Suprapubic skin (tissue), 4 donors: ENCODE measurements around the gene MED26. TPM values are rescaled to one million over a fixed set of nuclear protein-coding genes. Genes with fewer than 3 reads are reported as not detected.

Experiments used
- DNase-seq, 2 donors: peaks; one replicate each; pipeline ENCODE4 v3.0.0-alpha.2; 2019; ENCODE audit warnings: low spot score in 2 of 2
- H3K27ac ChIP-seq: fragments of 200-600 bp; sonication (generic); one replicate; pipeline ENCODE4 v1.5.1; 2019
- H3K27me3 ChIP-seq: fragments of 200-600 bp; sonication (generic); one replicate; pipeline ENCODE4 v1.5.1; 2019
- H3K36me3 ChIP-seq: fragments of 200-600 bp; sonication (generic); one replicate; pipeline ENCODE4 v1.5.1; 2019
- H3K4me1 ChIP-seq: fragments of 200-600 bp; sonication (generic); one replicate; pipeline ENCODE4 v1.5.1; 2019
- H3K4me3 ChIP-seq: fragments of 200-600 bp; sonication (generic); one replicate; pipeline ENCODE4 v1.5.1; 2019; ENCODE audit warnings: mild to moderate bottlenecking
- H3K9me3 ChIP-seq: fragments of 200-600 bp; sonication (generic); one replicate; pipeline ENCODE4 v1.5.1; 2019
- EP300 ChIP-seq: sonication (generic); formaldehyde crosslinking; IDR thresholded peaks from one replicate; pipeline ENCODE4 v1.6.1; 2017; ENCODE audit warnings: antibody characterized with exemption
- POLR2A ChIP-seq, 2 donors: fragments of 450-650 bp; IDR thresholded peaks; one replicate each; pipeline ENCODE4 v1.6.1; 2017; ENCODE audit warnings: antibody characterized with exemption in 2 of 2, mild to moderate bottlenecking in 2 of 2, moderate library complexity in 2 of 2
- POLR2AphosphoS5 ChIP-seq, 3 donors: sonication (generic); formaldehyde crosslinking; IDR thresholded peaks; one replicate each; pipeline ENCODE4 v1.6.1; 2017; ENCODE audit warnings: antibody characterized with exemption in 3 of 3
- WGBS: methylation state at CpG from one replicate; pipeline ENCODE4 v1.1.5; 2018; 5-methylcytosine and 5-hydroxymethylcytosine counted together
- total RNA-seq, 4 donors: library from RNA; depleted of rRNA; stranded (reverse); fragments of >200 nt; gene quantifications; one replicate each; pipeline ENCODE4 v1.1.0, GENCODE V29; 2016
- TF ChIP-seq, protein P1 (sequence below), 2 donors: fragments of 200-600 bp in 1 of 2; fragments of 450-650 bp in 1 of 2; sonication (generic) in 1 of 2; IDR thresholded peaks; one replicate each; pipeline ENCODE4 v1.5.1; 2016 to 2019; ENCODE audit warnings: antibody characterized with exemption in 2 of 2, mild to moderate bottlenecking in 1 of 2, moderate library complexity in 1 of 2

Gene MED26
- total RNA-seq, 4 donors from 2014 or later: 13.1 to 15.4 (median 14.6) TPM

DNA sequence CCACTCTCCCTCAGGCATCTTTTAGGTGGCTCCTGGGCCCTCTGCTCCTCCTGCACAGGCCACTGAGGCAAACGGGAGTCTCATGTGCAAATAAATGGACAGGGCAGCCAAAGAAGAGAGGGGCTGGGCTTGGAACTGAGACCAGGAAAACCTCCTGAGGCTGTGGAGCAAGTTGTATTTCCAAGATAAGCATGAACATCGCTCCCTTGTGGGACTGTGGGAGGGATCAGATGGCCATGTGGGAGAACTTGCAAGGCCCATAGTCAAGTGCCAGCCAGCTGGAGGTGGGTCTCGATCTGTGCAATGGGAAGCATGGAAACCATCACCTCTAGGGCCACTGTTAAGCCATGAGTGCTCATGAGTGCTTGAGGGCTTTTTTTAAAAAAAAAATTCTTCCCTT is 24.9 kb downstream of the MED26 start:
- Histone ChIP-seq H3K4me1 (peaks cover 26% of the 10 kb centered on the region), H3K27ac (no peak overlapping the region), H3K27me3 (no peaks in the 10 kb centered on the region), H3K9me3 (no peaks in the 10 kb centered on the region), H3K36me3 (peaks cover 2% of the 10 kb centered on the region), H3K4me3 (no peak overlapping the region)
- 52% methylated on average over 3 of the region's 3 CpGs for WGBS
- no peak for DNase-seq
- TF ChIP-seq, protein P1, sequence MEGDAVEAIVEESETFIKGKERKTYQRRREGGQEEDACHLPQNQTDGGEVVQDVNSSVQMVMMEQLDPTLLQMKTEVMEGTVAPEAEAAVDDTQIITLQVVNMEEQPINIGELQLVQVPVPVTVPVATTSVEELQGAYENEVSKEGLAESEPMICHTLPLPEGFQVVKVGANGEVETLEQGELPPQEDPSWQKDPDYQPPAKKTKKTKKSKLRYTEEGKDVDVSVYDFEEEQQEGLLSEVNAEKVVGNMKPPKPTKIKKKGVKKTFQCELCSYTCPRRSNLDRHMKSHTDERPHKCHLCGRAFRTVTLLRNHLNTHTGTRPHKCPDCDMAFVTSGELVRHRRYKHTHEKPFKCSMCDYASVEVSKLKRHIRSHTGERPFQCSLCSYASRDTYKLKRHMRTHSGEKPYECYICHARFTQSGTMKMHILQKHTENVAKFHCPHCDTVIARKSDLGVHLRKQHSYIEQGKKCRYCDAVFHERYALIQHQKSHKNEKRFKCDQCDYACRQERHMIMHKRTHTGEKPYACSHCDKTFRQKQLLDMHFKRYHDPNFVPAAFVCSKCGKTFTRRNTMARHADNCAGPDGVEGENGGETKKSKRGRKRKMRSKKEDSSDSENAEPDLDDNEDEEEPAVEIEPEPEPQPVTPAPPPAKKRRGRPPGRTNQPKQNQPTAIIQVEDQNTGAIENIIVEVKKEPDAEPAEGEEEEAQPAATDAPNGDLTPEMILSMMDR (IDR thresholded peaks at IDR 0.05): no peak

GRCh38 chr19:16601378-16602052 is 26.5 kb downstream of the MED26 start:
- no peak overlapping the region for H3K27ac ChIP-seq
- peaks cover 2% of the 10 kb centered on the region for H3K36me3 ChIP-seq
- no peaks in the 10 kb centered on the region for H3K27me3 ChIP-seq
- TF ChIP-seq, protein P1 (IDR thresholded peaks at IDR 0.05): no peak
- TF ChIP-seq POLR2AphosphoS5 (IDR thresholded peaks at IDR 0.05): no peak
- TF ChIP-seq POLR2A (IDR thresholded peaks at IDR 0.05): no peak
- TF ChIP-seq EP300: no peak
- 94% methylated on average over 17 of the region's 20 CpGs for WGBS
- no peak overlapping the region for H3K4me3 ChIP-seq
- no peaks in the 10 kb centered on the region for H3K9me3 ChIP-seq
- H3K4me1 ChIP-seq: peaks cover 19% of the 10 kb centered on the region
- DNase-seq: no peak

DNA sequence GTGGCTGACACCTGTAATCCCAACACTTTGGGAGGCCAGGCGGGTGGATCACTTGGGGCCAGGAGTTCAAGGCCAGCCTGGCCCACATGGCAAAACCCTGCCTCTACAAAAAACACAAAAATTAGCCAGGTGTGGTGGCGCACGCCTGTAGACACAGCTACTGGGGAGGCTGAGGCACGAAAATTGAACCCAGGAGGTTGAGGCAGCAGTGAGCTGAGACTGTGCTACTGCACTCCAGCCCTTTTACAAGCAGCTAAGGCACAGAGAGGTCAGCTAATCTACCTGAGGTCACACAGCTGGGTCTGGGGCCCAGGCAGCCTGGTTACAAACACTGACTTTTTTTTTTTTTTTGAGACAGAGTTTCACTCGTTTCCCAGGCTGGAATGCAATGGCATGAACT is 27.2 kb downstream of the MED26 start:
- Histone ChIP-seq H3K27ac (no peak overlapping the region), H3K36me3 (peaks cover 2% of the 10 kb centered on the region), H3K4me3 (no peak overlapping the region), H3K4me1 (peaks cover 18% of the 10 kb centered on the region), H3K27me3 (no peaks in the 10 kb centered on the region), H3K9me3 (no peaks in the 10 kb centered on the region)
- no peak for DNase-seq
- no peak for TF ChIP-seq EP300
- no peak for TF ChIP-seq POLR2AphosphoS5 (IDR thresholded peaks at IDR 0.05)
- no peak for TF ChIP-seq POLR2A (IDR thresholded peaks at IDR 0.05)
- TF ChIP-seq, protein P1 (IDR thresholded peaks at IDR 0.05): no peak
- 95% methylated on average over 5 of the region's 5 CpGs for WGBS

DNA sequence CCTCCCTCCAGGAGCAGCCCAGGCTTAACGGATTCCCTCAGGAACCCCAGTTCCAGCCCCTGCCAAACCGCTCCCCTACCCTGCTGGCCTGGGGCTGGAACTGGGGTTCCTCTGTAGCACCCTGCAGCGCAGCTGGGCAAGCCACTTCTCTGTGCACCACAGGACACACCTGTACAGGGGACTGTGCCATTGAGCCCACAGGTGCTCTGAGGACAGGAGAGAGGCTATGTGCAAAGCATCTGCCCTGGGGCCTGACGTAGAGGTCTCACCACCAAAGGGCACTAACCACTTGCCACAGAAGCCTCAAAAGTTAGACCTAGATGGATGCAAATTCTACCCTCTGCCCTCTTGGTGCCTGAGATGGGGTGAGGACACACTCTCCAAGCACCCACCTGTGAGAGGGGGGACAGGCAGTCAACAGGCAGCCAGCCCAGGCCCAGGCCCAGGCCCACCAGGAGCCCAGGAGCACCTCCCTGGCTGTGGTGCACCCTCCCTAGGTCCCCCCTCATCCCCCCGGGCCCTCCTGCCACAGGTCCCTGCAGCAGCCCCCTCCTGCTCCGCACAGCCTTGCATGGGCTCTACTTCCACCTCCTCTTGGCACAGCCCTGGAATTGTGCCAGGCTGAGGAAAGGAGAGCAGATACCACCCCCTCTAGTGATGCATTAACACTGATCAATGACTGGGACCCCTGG is 28.2 kb downstream of the MED26 start:
- DNase-seq: no peak
- Histone ChIP-seq H3K36me3 (peaks cover 2% of the 10 kb centered on the region), H3K4me3 (no peak overlapping the region), H3K9me3 (no peaks in the 10 kb centered on the region), H3K27me3 (no peaks in the 10 kb centered on the region), H3K27ac (no peak overlapping the region), H3K4me1 (peaks cover 22% of the 10 kb centered on the region)
- TF ChIP-seq EP300 (no peak), POLR2AphosphoS5 (IDR thresholded peaks at IDR 0.05) (no peak), POLR2A (IDR thresholded peaks at IDR 0.05) (no peak)
- TF ChIP-seq, protein P1 (IDR thresholded peaks at IDR 0.05): no peak
- WGBS: 100% methylated on average over 2 of the region's 6 CpGs

DNA sequence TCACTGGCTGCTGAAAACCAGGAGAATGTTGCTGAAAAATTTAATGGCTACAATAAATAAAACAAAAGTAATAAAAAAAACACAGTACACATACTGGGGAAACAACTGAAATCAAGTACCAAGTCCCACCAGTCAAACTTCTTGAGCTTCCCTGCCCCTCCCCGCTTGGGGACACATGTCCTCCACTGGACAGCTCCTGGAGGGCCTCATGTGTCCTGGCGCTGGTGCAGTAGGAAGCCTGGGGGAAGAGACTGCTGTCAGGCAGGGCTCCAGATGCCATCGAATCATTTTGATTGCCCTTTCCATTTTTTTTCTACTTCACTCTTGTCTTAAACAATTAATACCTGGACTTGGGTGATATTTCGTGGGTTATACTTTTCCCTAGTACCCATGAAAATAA is 29.2 kb downstream of the MED26 start:
- 50% methylated on average over 4 of the region's 4 CpGs for WGBS
- Histone ChIP-seq H3K36me3 (no peaks in the 10 kb centered on the region), H3K27ac (no peak overlapping the region), H3K27me3 (no peaks in the 10 kb centered on the region), H3K4me3 (no peak overlapping the region), H3K4me1 (peaks cover 30% of the 10 kb centered on the region), H3K9me3 (no peaks in the 10 kb centered on the region)
- TF ChIP-seq POLR2A (IDR thresholded peaks at IDR 0.05) (no peak), EP300 (no peak), POLR2AphosphoS5 (IDR thresholded peaks at IDR 0.05) (no peak)
- TF ChIP-seq, protein P1 (IDR thresholded peaks at IDR 0.05): no peak
- no peak for DNase-seq
